Gastroesophageal sphincter (tissue), 4 donors: Measurements from ENCODE around the gene PPIAL4G. TPM values are rescaled to one million over a fixed set of nuclear protein-coding genes. Genes with fewer than 3 reads are reported as not detected.
A peak's percentile ranks its signal among the peaks of the same experiment; 100 is the strongest.
"Not testable (repeated sequence)": the region's sequence is repeated elsewhere in the genome, so short reads cannot be mapped to it uniquely, and the experiment has no call there.

Experiments used
- ATAC-seq: fragments of 150-250 bp; one replicate; pipeline ENCODE4 v1.9.1; 2016; ENCODE audit warnings: mild to moderate bottlenecking, moderate library complexity
- H3K27ac ChIP-seq, 4 donors: fragments of 200-600 bp; sonication (generic) in 3 of 4; 1 replicate in 3 of 4; 2 replicates in 1 of 4; pipeline ENCODE4 v1.5.1; 2016 to 2019
- H3K27me3 ChIP-seq: fragments of 200-600 bp; sonication (generic); one replicate; pipeline ENCODE4 v1.5.1; 2019
- H3K36me3 ChIP-seq, 2 donors: fragments of 200-600 bp; sonication (generic); one replicate each; pipeline ENCODE4 v1.5.1; 2019; ENCODE audit warnings: control low read depth in 1 of 2
- H3K4me1 ChIP-seq, 3 donors: fragments of 200-600 bp; sonication (generic); 1 replicate in 2 of 3; 2 replicates in 1 of 3; pipeline ENCODE4 v1.5.1; 2016 to 2019; ENCODE audit warnings: control low read depth in 2 of 3
- H3K4me3 ChIP-seq, 2 donors: fragments of 200-600 bp; sonication (generic); one replicate each; pipeline ENCODE4 v1.5.1; 2019; ENCODE audit warnings: mild to moderate bottlenecking in 1 of 2, moderate library complexity in 1 of 2
- H3K9me3 ChIP-seq, 3 donors: fragments of 200-600 bp; sonication (generic); one replicate each; pipeline ENCODE4 v1.5.1; 2017 to 2019; ENCODE audit warnings: control low read depth in 2 of 3
- POLR2A ChIP-seq, 2 donors: fragments of 450-650 bp; IDR thresholded peaks; one replicate each; pipeline ENCODE4 v1.6.1; 2017; ENCODE audit warnings: antibody characterized with exemption in 2 of 2, mild to moderate bottlenecking in 2 of 2, moderate library complexity in 1 of 2
- POLR2AphosphoS5 ChIP-seq: sonication (generic); formaldehyde crosslinking; IDR thresholded peaks from one replicate; pipeline ENCODE4 v1.6.1; 2017; ENCODE audit warnings: antibody characterized with exemption
- WGBS, 2 donors: methylation state at CpG; one replicate each; pipeline ENCODE4 v1.1.5; 2018; ENCODE audit warnings: low coverage in 1 of 2; 5-methylcytosine and 5-hydroxymethylcytosine counted together
- total RNA-seq, 4 donors: library from RNA; depleted of rRNA; stranded (reverse); fragments of >200 nt; gene quantifications; one replicate each; pipeline ENCODE4 v1.1.0, GENCODE V29; 2016
- TF ChIP-seq, protein P1 (sequence below), 4 experiments: fragments of 200-600 bp in 2 of 4; fragments of 450-650 bp in 2 of 4; sonication (generic) in 1 of 4; IDR thresholded peaks; one replicate each; pipeline ENCODE4 v1.5.1; 2017 to 2019; ENCODE audit warnings: antibody characterized with exemption in 4 of 4, mild to moderate bottlenecking in 2 of 4, moderate library complexity in 2 of 4

PPIAL4G gene
- total RNA-seq: not detected

- H3K4me3 ChIP-seq, H3K27ac ChIP-seq, H3K27me3 ChIP-seq, ATAC-seq, H3K4me1 ChIP-seq, H3K36me3 ChIP-seq, H3K9me3 ChIP-seq: not testable (repeated sequence)
- 96% methylated on average over 11 of the region's 12 CpGs; no CpG with 5 or more reads in 1 of the 2 donors for WGBS, 2 donors
These were observed at the start of gene PPIAL4G for GRCh38 chr1:148483029-148483428. Gene PPIAL4G (minus strand): TSS chr1:148483302. CDS start chr1:148483252, 50 bp downstream.

DNA sequence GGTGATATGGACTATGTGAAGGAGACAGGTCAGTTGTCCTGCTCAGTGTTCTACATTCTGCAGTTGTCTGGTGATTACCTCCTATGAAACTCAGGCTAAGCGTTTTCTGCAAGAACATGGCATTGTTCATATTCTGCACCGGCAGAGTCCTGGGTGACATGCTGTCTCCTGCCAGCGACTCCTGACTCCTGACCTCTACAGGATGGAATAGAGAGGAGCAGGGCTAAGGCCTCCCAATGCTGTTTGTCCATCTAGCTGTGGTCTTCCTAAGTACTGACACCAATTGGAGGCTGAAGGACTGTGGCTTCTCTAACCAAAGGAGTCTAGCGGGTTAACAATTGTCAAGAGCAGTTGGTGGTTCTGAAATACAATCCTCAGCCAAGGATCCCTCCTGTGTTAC, 49.1 kb upstream of the PPIAL4G start:
- H3K27me3 ChIP-seq, H3K27ac ChIP-seq, H3K4me3 ChIP-seq, H3K4me1 ChIP-seq, ATAC-seq, H3K9me3 ChIP-seq: not testable (repeated sequence)
- no CpG with 5 or more reads among the region's 4 CpGs for WGBS, 2 donors
- peaks cover 0 to 14% of the 10 kb centered on the region in 2 donors for H3K36me3 ChIP-seq

DNA sequence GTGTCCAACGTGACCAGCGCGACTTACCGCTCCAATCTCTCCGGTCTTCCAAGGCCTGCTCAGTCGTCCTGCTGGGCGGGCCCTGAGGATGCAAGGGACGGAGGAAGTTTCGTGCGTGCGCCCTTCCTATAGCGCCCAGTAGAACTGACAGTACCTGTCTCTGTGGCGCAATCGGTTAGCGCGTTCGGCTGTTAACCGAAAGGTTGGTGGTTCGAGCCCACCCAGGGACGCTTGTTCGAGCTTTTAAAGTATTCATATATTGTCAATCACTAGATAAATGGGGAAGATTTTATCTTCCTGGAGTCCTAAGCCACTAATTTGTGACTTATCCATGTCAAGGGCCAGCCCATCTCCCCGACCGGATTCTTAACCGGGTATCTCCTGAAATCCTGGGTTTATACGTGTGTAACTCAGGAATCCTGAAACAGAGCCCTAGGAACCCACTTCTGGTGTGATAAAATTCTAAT, 46.0 kb upstream of the PPIAL4G start:
- H3K4me3 ChIP-seq: peak overlapping the region; percentile 17 to 43
- peak overlapping the region; percentile 6 to 71 (median 64) for H3K27ac ChIP-seq
- not testable (repeated sequence) for H3K9me3 ChIP-seq, H3K36me3 ChIP-seq, H3K4me1 ChIP-seq, H3K27me3 ChIP-seq, ATAC-seq
- WGBS, 2 donors: 0% methylated on average over 4 of the region's 25 CpGs

- H3K9me3 ChIP-seq, H3K4me1 ChIP-seq, ATAC-seq, H3K27me3 ChIP-seq, H3K36me3 ChIP-seq: not testable (repeated sequence)
- TF ChIP-seq, protein P1, sequence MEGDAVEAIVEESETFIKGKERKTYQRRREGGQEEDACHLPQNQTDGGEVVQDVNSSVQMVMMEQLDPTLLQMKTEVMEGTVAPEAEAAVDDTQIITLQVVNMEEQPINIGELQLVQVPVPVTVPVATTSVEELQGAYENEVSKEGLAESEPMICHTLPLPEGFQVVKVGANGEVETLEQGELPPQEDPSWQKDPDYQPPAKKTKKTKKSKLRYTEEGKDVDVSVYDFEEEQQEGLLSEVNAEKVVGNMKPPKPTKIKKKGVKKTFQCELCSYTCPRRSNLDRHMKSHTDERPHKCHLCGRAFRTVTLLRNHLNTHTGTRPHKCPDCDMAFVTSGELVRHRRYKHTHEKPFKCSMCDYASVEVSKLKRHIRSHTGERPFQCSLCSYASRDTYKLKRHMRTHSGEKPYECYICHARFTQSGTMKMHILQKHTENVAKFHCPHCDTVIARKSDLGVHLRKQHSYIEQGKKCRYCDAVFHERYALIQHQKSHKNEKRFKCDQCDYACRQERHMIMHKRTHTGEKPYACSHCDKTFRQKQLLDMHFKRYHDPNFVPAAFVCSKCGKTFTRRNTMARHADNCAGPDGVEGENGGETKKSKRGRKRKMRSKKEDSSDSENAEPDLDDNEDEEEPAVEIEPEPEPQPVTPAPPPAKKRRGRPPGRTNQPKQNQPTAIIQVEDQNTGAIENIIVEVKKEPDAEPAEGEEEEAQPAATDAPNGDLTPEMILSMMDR (IDR thresholded peaks at IDR 0.05): peak in 1 of 4 experiments; percentile 30
- peak overlapping the region in 3 of 4 donors; percentile 59 to 71 (median 69) for H3K27ac ChIP-seq
- no CpG with 5 or more reads among the region's 24 CpGs for WGBS, 2 donors
- H3K4me3 ChIP-seq: peak overlapping the region; percentile 17 to 43
These were observed 45.5 kb upstream of the PPIAL4G start for GRCh38 chr1:148528591-148528990.

DNA sequence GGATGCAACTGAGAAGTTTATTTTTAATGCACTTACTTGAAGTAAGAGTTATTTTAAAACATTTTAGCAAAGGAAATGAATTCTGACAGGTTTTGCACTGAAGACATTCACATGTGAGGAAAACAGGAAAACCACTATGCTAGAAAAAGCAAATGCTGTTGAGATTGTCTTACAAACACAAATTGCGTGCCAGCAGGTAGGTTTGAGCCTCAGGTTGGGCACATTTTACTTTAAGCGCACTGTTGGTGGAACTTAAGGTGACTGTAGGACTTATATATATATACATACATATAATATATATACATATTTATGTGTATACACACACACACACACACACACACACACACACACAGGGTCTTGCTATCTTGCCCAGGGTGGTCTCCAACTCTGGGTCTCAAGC, 43.5 kb upstream of the PPIAL4G start:
- not testable (repeated sequence) for H3K27ac ChIP-seq, H3K9me3 ChIP-seq, H3K36me3 ChIP-seq, ATAC-seq, H3K27me3 ChIP-seq, H3K4me1 ChIP-seq, H3K4me3 ChIP-seq
- no CpG with 5 or more reads among the region's 2 CpGs for WGBS, 2 donors

DNA sequence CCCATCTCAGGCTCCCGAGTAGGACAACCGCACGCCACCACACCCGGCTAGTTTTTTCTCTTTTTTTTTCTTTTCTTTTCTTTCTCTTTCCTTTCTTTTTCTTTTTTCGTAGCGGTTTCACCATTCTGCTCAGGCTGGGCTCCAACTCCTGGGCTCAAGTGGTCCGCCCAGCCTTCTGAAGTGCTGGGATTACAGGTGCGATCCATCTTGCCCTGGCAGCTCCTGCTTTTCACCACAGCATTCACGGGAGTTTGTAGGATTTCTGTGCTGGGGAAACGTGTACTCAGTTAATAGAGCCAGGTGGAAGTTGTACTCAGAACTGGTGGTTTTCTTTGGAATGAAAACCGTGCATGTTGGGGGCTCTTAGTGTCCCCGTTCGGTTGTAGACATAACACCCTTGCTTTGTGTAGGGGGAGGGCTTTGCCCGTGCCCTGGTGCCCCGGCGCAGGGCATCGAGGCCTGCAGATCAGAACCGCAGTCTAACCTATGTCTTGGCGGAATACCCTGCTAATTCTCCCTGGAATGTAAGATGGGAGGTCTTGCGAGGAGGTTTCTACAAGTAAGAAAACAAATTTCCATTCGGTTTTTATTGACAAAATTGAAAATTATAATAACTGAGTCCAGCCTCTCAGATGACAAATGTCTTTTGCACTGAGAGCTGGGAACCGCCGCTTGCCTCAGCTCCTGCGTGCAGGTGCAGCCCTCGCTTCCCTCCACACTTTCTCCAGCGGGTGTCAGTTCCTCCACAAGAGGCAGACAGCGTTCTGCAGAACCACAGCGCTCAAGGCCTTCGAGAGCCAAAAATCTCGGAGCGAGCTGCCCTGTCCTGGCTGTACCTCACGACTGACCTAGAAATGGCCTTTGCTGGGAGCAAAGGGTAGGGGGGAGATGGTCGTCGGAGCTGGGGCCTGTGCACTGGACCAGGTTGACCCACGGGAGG, 40.4 kb upstream of the PPIAL4G start:
- H3K4me1 ChIP-seq, H3K9me3 ChIP-seq, H3K27me3 ChIP-seq, H3K36me3 ChIP-seq: not testable (repeated sequence)
- peak; percentile 15 for ATAC-seq
- peak overlapping the region; percentile 51 to 90 for H3K4me3 ChIP-seq
- peak overlapping the region in 2 of 4 donors; percentile 80 to 82 for H3K27ac ChIP-seq
- 0 to 28% methylated on average over 2 to 4 of the region's 35 CpGs for WGBS, 2 donors

- not testable (repeated sequence) for H3K36me3 ChIP-seq, H3K27me3 ChIP-seq, H3K4me1 ChIP-seq, H3K9me3 ChIP-seq
- WGBS, 2 donors: 0 to 1% methylated on average over 11 of the region's 30 CpGs
- TF ChIP-seq POLR2AphosphoS5 (peak; percentile 99), POLR2A (IDR thresholded peaks at IDR 0.05) (peak; percentile 98 to 99)
- peak overlapping the region; percentile 75 to 82 (median 81) for H3K27ac ChIP-seq
- ATAC-seq: peak; percentile 94
- H3K4me3 ChIP-seq: peak overlapping the region; percentile 51 to 90
These were observed 39.6 kb upstream of the PPIAL4G start for GRCh38 chr1:148522561-148523204.

DNA sequence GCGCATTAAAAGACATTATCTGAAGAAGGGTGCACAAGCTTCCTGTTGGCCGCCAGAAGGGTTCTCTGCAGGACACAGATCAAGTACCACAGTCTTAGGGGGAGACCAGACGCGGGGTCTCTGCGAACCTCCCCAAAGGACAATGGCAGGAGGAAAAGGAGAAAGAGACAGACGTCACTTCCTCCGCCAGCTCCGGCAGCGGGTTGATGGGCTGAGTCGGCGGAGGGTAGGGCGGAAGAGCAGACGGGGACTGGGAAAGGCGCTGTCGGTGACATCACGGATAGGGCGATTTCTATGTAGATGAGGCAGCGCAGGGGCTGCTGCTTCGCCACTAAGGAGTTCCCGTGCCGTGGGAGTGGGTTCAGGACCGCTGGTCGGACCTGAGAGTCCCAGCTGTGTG, 39.0 kb upstream of the PPIAL4G start:
- Histone ChIP-seq H3K4me3 (peak overlapping the region; percentile 51 to 90), H3K27ac (peak overlapping the region in 3 of 4 donors; percentile 80 to 82 (median 82))
- H3K27me3 ChIP-seq, H3K4me1 ChIP-seq, H3K36me3 ChIP-seq, H3K9me3 ChIP-seq: not testable (repeated sequence)
- peak; percentile 82 for ATAC-seq
- WGBS, 2 donors: 4% methylated on average over 5 of the region's 23 CpGs; no CpG with 5 or more reads in 1 of the 2 donors

- WGBS, 2 donors: no CpG with 5 or more reads among the region's 3 CpGs
These were observed 31.2 kb upstream of the PPIAL4G start for GRCh38 chr1:148514310-148514709.

GRCh38 chr1:148512571-148513184, 29.6 kb upstream of the PPIAL4G start:
- ATAC-seq, H3K27ac ChIP-seq, H3K36me3 ChIP-seq, H3K27me3 ChIP-seq, H3K4me3 ChIP-seq, H3K9me3 ChIP-seq, H3K4me1 ChIP-seq: not testable (repeated sequence)
- 58 to 60% methylated on average over 1 to 3 of the region's 9 CpGs for WGBS, 2 donors

More at GRCh38 chr1:148514310-148514709, 31.2 kb upstream of the PPIAL4G start:
- not testable (repeated sequence) for H3K4me3 ChIP-seq, H3K4me1 ChIP-seq, ATAC-seq, H3K27me3 ChIP-seq, H3K27ac ChIP-seq, H3K9me3 ChIP-seq, H3K36me3 ChIP-seq

DNA sequence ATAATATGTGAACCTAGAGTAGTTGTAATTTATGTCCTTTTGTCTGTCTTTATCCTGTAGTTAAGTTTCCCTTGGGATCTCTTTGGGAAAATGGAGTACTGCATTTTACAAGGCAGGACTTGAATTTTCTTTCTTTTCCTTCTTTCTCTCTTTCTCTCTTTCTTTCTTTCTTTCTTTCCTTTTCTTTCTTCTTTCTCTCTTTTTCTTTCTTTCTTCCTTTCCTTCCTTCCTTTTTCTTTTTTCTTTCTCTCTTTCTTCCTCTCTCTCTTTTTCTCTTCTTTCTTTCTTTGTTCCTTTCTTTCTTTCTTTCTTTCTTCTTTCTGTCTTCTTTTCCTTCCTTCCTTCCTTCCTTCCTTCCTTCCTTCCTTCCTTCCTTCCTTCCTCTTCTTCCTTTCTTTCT, 10.8 kb upstream of the PPIAL4G start:
- not testable (repeated sequence) for ATAC-seq, H3K4me3 ChIP-seq, H3K4me1 ChIP-seq, H3K36me3 ChIP-seq, H3K27me3 ChIP-seq, H3K9me3 ChIP-seq, H3K27ac ChIP-seq

- not testable (repeated sequence) for H3K27ac ChIP-seq, H3K36me3 ChIP-seq, H3K9me3 ChIP-seq, H3K4me1 ChIP-seq, ATAC-seq, H3K27me3 ChIP-seq, H3K4me3 ChIP-seq
- whole genome bisulfite sequencing, 2 donors: no CpG with 5 or more reads among the region's 4 CpGs
These were observed 2.0 kb downstream of the PPIAL4G start for GRCh38 chr1:148481134-148481533.
